Type B pancreatic cell (in vitro differentiated cells): Measurements from ENCODE around the gene MXD1. TPM values are rescaled to one million over a fixed set of nuclear protein-coding genes. Genes with fewer than 3 reads are reported as not detected.

Experiments
- DNase-seq: peaks from one replicate; pipeline ENCODE4 v3.0.0; 2021; ENCODE audit warnings: mixed read lengths; ENCODE audit not compliant: unreplicated experiment; ENCODE audit errors: extremely low spot score
- H3K27ac Mint-ChIP-seq: 2 replicates; pipeline ENCODE4 v1.8.0; 2021; ENCODE audit warnings: mild to moderate bottlenecking, mixed read lengths
- H3K27me3 Mint-ChIP-seq: 2 replicates; pipeline ENCODE4 v1.8.0; 2021; ENCODE audit warnings: mixed read lengths
- H3K36me3 Mint-ChIP-seq: 2 replicates; pipeline ENCODE4 v1.8.0; 2021; ENCODE audit warnings: mixed read lengths
- H3K4me1 Mint-ChIP-seq: one replicate; pipeline ENCODE4 v1.8.0; 2021; ENCODE audit warnings: mixed read lengths; ENCODE audit not compliant: unreplicated experiment
- H3K4me3 Mint-ChIP-seq: 2 replicates; pipeline ENCODE4 v1.8.0; 2021; ENCODE audit warnings: mild to moderate bottlenecking, mixed read lengths
- H3K9me3 Mint-ChIP-seq: 2 replicates; pipeline ENCODE4 v1.8.0; 2021; ENCODE audit warnings: mixed read lengths
- total RNA-seq: library from RNA; stranded (reverse); gene quantifications from 2 replicates; pipeline ENCODE4 v1.2.1, GENCODE V29; 2021; ENCODE audit warnings: low replicate concordance
- TF ChIP-seq, protein P1 (sequence below): fragments of 200-600 bp; sonication (generic); conservative IDR thresholded peaks from 2 replicates; pipeline ENCODE4 v1.5.0; 2021; ENCODE audit warnings: antibody characterized with exemption, mild to moderate bottlenecking

The MXD1 gene
- total RNA-seq, 1 donor from 2014 or later: 14.0 TPM

DNA sequence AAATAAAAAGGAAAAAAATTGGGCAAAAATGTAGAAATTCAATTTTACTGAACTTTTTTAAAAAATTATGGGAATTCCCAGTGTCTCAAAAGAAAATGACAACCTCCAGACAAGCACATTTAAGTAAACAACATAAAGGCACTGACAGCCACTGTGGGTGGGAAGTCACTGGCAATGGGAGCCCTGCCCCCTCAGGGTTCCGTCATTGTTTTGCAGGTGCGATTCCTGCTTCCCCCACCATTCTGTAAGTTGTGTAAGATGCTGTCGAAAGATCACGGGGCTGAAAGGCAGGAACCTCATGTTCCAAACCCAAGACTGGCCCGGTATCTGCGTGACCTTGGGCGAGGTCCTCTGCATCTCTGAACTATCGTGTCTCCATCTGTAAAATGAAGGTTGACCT is 62.3 kb downstream of the MXD1 start:
- Mint-ChIP-seq H3K36me3 (no peaks in the 10 kb centered on the region), H3K4me1 (peaks cover 8% of the 10 kb centered on the region), H3K27me3 (no peaks in the 10 kb centered on the region), H3K4me3 (no peak overlapping the region), H3K9me3 (no peaks in the 10 kb centered on the region), H3K27ac (no peak overlapping the region)
- DNase-seq: no peak
- TF ChIP-seq, protein P1, sequence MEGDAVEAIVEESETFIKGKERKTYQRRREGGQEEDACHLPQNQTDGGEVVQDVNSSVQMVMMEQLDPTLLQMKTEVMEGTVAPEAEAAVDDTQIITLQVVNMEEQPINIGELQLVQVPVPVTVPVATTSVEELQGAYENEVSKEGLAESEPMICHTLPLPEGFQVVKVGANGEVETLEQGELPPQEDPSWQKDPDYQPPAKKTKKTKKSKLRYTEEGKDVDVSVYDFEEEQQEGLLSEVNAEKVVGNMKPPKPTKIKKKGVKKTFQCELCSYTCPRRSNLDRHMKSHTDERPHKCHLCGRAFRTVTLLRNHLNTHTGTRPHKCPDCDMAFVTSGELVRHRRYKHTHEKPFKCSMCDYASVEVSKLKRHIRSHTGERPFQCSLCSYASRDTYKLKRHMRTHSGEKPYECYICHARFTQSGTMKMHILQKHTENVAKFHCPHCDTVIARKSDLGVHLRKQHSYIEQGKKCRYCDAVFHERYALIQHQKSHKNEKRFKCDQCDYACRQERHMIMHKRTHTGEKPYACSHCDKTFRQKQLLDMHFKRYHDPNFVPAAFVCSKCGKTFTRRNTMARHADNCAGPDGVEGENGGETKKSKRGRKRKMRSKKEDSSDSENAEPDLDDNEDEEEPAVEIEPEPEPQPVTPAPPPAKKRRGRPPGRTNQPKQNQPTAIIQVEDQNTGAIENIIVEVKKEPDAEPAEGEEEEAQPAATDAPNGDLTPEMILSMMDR: no peak

DNA sequence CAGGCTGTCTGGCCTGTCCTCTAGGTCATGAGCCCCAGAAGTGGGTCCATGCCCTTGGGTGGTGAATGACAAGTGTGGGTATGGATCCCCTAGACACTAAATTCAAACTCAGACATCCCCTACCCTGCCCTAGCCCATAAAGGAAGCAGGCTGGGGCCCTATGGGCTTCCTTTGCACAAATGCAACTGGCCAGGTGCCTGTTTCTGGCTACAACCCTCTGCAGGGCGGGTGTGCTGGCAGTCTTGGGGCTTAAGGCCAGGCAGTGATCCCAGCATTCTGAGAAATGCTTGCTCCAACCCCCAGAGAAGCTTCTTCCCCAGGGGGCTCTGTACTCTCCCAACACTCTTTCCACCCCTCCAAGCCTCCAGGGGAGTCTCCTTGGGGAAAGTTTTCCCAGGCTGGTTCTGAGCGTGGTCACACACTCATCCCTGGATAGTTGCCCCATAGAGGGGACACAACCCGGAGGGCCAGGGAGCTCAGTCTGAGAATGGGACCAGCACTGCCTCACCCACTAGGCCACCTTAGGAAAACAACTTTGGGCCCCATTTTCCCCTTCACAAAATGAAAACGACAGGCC is 63.1 kb downstream of the MXD1 start:
- Mint-ChIP-seq H3K36me3 (no peaks in the 10 kb centered on the region), H3K9me3 (no peaks in the 10 kb centered on the region), H3K27me3 (no peaks in the 10 kb centered on the region), H3K27ac (no peak overlapping the region), H3K4me3 (no peak overlapping the region), H3K4me1 (peaks cover 8% of the 10 kb centered on the region)
- no peak for DNase-seq
- TF ChIP-seq, protein P1: no peak

DNA sequence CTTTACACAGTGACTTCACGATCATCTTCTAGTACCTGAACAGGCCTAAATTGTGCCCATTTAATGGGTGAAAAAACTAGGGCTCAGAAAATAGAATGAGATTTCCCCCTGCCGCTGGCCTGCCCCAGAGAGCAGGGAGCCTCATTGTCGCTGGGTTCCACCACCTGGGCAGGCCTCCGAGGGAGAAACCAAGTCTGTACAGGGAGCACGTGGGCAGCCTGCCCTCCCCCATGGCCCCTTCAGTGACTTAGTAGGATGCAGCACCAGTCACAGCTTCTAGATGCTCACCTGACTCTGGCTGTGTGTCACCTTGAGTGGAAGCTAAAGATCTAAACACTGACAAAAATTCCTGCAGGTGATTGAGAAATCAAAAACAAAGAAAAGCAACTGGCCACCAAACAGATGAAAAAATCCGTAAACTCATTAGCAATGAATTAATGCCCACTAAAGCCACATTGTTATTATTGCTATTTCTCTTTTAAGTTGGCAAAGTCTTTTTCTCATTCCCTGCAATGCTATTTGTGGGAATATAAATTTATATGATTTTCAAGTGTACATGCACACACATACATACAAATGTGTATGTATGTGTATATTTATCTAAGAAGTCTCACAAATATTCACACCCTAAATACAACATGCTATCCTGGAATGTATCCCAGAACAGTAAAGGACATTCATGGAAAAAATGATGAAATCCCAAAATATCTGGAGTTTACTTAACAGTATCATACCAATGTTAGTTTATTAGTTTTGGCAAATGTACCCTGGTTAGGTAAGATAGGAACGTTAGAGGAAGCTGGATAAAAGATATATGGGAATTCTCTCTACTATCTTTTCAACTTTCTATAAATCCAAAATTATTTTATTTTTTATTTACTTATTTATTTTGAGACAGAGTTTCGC is 65.2 kb downstream of the MXD1 start:
- TF ChIP-seq, protein P1: no peak
- Mint-ChIP-seq H3K27ac (no peak overlapping the region), H3K27me3 (no peaks in the 10 kb centered on the region), H3K36me3 (no peaks in the 10 kb centered on the region), H3K4me3 (no peak overlapping the region), H3K4me1 (peaks cover 8% of the 10 kb centered on the region), H3K9me3 (no peaks in the 10 kb centered on the region)
- DNase-seq: no peak

DNA sequence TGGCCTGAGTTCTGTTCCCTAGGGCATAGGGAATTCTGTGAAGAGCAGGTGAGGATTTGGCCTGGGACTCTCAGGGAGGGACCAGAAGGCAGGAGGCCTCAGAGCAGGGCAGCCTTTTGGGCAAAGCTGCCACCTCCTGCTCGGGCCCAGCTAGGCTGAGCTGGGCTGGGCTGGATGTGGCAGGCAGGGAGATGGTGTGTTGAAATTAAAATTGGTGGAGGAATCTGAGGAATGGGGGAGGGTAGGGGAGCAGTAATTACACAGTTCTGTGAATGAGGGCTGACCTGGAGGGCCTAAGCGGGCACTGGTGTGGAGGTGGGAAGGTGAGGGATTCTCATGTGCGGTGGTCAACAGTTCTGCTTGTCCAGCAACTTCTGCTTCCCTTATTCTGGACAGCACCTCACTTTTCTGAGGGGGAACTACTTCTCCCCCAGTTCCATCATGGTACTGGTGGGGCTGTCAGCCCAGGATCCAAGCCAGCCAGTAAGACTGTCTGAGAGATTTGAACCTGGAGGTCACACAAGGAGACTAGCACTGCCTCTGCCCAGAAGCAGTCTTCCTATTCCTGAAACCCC is 68.6 kb downstream of the MXD1 start:
- TF ChIP-seq, protein P1: no peak
- Mint-ChIP-seq H3K4me1 (no peaks in the 10 kb centered on the region), H3K36me3 (no peaks in the 10 kb centered on the region), H3K27me3 (no peaks in the 10 kb centered on the region), H3K9me3 (no peaks in the 10 kb centered on the region), H3K4me3 (no peak overlapping the region), H3K27ac (no peak overlapping the region)
- no peak for DNase-seq

DNA sequence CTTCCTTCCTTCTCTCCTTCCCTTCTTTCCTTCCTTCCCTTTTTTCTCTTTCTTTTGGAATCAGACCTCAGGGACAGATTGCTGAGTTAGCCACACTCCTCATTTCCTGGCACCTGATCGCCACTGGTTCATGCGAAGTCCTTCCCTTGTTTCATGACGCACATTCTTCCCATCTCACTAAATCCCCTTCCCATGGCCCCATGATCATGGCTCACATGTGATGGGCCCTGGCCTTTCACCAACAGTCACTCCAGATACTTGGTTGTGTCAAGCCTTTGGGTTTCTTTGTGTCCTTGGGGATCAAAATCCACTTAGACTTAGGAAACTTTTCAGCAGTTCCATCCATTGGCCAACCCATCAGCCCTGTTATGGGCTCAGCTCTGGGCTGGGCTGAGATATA is 70.3 kb downstream of the MXD1 start:
- Mint-ChIP-seq H3K27me3 (no peaks in the 10 kb centered on the region), H3K36me3 (no peaks in the 10 kb centered on the region), H3K4me3 (no peak overlapping the region), H3K9me3 (no peaks in the 10 kb centered on the region), H3K4me1 (no peaks in the 10 kb centered on the region), H3K27ac (no peak overlapping the region)
- TF ChIP-seq, protein P1: no peak
- DNase-seq: no peak
